HEK293 (cell line): ENCODE data around the gene PDZRN3.

ENCODE experiments used
- CTCF ChIA-PET: fragments of 350-600 bp; formaldehyde crosslinking; extraction: SDS; loops from one replicate; lab custom pipeline; 2021; ENCODE audit warnings: antibody characterized with exemption; lab: Yijun Ruan, JAX
- POLR2A ChIA-PET: fragments of 300-600 bp; formaldehyde crosslinking; extraction: SDS; loops from one replicate; lab custom pipeline; 2020; ENCODE audit warnings: antibody characterized with exemption, inconsistent platforms; lab: Yijun Ruan, JAX
- H3K27ac ChIP-seq: fragments of 200-500 bp; sonication (Bioruptor generic); 2 replicates; pipeline ENCODE4 v1.5.1; 2014; ENCODE audit warnings: low read depth, low read length, control low read depth, inconsistent platforms; ENCODE audit errors: extremely low read depth
- H3K36me3 ChIP-seq, 2 experiments: fragments of 200-500 bp in 1 of 2; sonication (Bioruptor generic) in 1 of 2; 1 replicate in 1 of 2; 2 replicates in 1 of 2; pipeline ENCODE4 v1.5.1; 2014 to 2017; ENCODE audit warnings: inconsistent platforms in 2 of 2, low read length in 2 of 2; ENCODE audit not compliant: control insufficient read depth in 2 of 2, insufficient read depth in 1 of 2
- H3K4me1 ChIP-seq: fragments of 200-500 bp; sonication (Bioruptor generic); 2 replicates; pipeline ENCODE4 v1.5.1; 2014; ENCODE audit warnings: mild to moderate bottlenecking, low read length, inconsistent platforms; ENCODE audit not compliant: control insufficient read depth, insufficient read depth
- H3K4me3 ChIP-seq: 2 replicates; pipeline ENCODE4 v1.5.1; 2011; ENCODE audit warnings: low read depth, mild to moderate bottlenecking, control low read depth, low read length, moderate library complexity
- H3K9me3 ChIP-seq: fragments of 200-500 bp; sonication (Bioruptor generic); 2 replicates; pipeline ENCODE4 v1.5.1; 2014; ENCODE audit warnings: low read depth, low read length, inconsistent platforms; ENCODE audit not compliant: control insufficient read depth, insufficient read depth
- FEZF1 ChIP-seq: fragments of 450-650 bp; formaldehyde crosslinking; IDR thresholded peaks from 2 replicates; pipeline ENCODE4 v1.5.1; 2016; ENCODE audit warnings: missing biosample characterization, missing genetic modification characterization
- GFI1B ChIP-seq: fragments of 450-650 bp; formaldehyde crosslinking; IDR thresholded peaks from 2 replicates; pipeline ENCODE4 v1.5.1; 2016; ENCODE audit warnings: missing biosample characterization, missing genetic modification characterization
- HOXD13 ChIP-seq: sonication (generic); formaldehyde crosslinking; IDR thresholded peaks from 2 replicates; pipeline ENCODE4 v1.8.0; 2022; ENCODE audit warnings: missing genetic modification reagents, borderline replicate concordance
- MZF1 ChIP-seq: fragments of 450-650 bp; formaldehyde crosslinking; IDR thresholded peaks from 2 replicates; pipeline ENCODE4 v1.5.1; 2017; ENCODE audit warnings: missing biosample characterization, missing genetic modification characterization, borderline replicate concordance
- OSR2 ChIP-seq: fragments of 450-650 bp; formaldehyde crosslinking; IDR thresholded peaks from 2 replicates; pipeline ENCODE4 v1.5.1; 2016; ENCODE audit warnings: missing biosample characterization, missing genetic modification characterization
- REPIN1 ChIP-seq: fragments of 450-650 bp; formaldehyde crosslinking; IDR thresholded peaks from 2 replicates; pipeline ENCODE4 v1.5.1; 2017; ENCODE audit warnings: missing biosample characterization, missing genetic modification characterization, low read depth
- SP3 ChIP-seq: fragments of 450-650 bp; formaldehyde crosslinking; IDR thresholded peaks from 2 replicates; pipeline ENCODE4 v1.5.1; 2016; ENCODE audit warnings: missing biosample characterization, missing genetic modification characterization
- TRIM28 ChIP-seq: IDR thresholded peaks from 2 replicates; pipeline ENCODE4 v1.6.1; 2011; ENCODE audit warnings: low read length, control low read depth, borderline replicate concordance
- ZBTB21 ChIP-seq: fragments of 450-650 bp; formaldehyde crosslinking; IDR thresholded peaks from 2 replicates; pipeline ENCODE4 v1.5.1; 2017; ENCODE audit warnings: missing biosample characterization, missing genetic modification characterization
- ZIC2 ChIP-seq: fragments of 450-650 bp; formaldehyde crosslinking; IDR thresholded peaks from 2 replicates; pipeline ENCODE4 v1.5.1; 2016; ENCODE audit warnings: missing biosample characterization, missing genetic modification characterization
- ZNF155 ChIP-seq: fragments of 450-650 bp; formaldehyde crosslinking; IDR thresholded peaks from 2 replicates; pipeline ENCODE4 v1.5.1; 2016; ENCODE audit warnings: missing biosample characterization, missing genetic modification characterization
- ZNF184 ChIP-seq: fragments of 450-650 bp; IDR thresholded peaks from 2 replicates; pipeline ENCODE4 v1.5.1; 2018; ENCODE audit warnings: missing biosample characterization, mild to moderate bottlenecking, missing genetic modification characterization
- ZNF214 ChIP-seq: fragments of 450-650 bp; formaldehyde crosslinking; IDR thresholded peaks from 2 replicates; pipeline ENCODE4 v1.5.1; 2017; ENCODE audit warnings: missing biosample characterization, mild to moderate bottlenecking, missing genetic modification characterization, borderline replicate concordance
- ZNF24 ChIP-seq: fragments of 450-650 bp; formaldehyde crosslinking; IDR thresholded peaks from 2 replicates; pipeline ENCODE4 v1.5.1; 2016; ENCODE audit warnings: missing biosample characterization, missing genetic modification characterization
- ZNF266 ChIP-seq: fragments of 450-650 bp; formaldehyde crosslinking; IDR thresholded peaks from 2 replicates; pipeline ENCODE4 v1.5.1; 2016; ENCODE audit warnings: missing biosample characterization, missing genetic modification characterization, low read depth
- ZNF394 ChIP-seq: fragments of 450-650 bp; formaldehyde crosslinking; IDR thresholded peaks from 2 replicates; pipeline ENCODE4 v1.5.1; 2016; ENCODE audit warnings: missing biosample characterization, missing genetic modification characterization, mild to moderate bottlenecking, moderate library complexity, borderline replicate concordance
- ZNF433 ChIP-seq: fragments of 450-650 bp; formaldehyde crosslinking; IDR thresholded peaks from 2 replicates; pipeline ENCODE4 v1.5.1; 2016; ENCODE audit warnings: missing biosample characterization, missing genetic modification characterization, low read depth
- ZNF48 ChIP-seq: fragments of 450-650 bp; formaldehyde crosslinking; IDR thresholded peaks from 2 replicates; pipeline ENCODE4 v1.5.1; 2016; ENCODE audit warnings: missing biosample characterization, missing genetic modification characterization
- ZNF510 ChIP-seq: fragments of 450-650 bp; formaldehyde crosslinking; IDR thresholded peaks from 2 replicates; pipeline ENCODE4 v1.5.1; 2018; ENCODE audit warnings: mild to moderate bottlenecking, missing genetic modification characterization, missing biosample characterization; ENCODE audit not compliant: insufficient replicate concordance
- ZNF521 ChIP-seq: fragments of 450-650 bp; formaldehyde crosslinking; IDR thresholded peaks from 2 replicates; pipeline ENCODE4 v1.5.1; 2017; ENCODE audit warnings: missing biosample characterization, mild to moderate bottlenecking, missing genetic modification characterization
- ZNF560 ChIP-seq: fragments of 450-650 bp; formaldehyde crosslinking; IDR thresholded peaks from 2 replicates; pipeline ENCODE4 v1.5.1; 2017; ENCODE audit warnings: missing biosample characterization, missing genetic modification characterization, borderline replicate concordance
- ZNF623 ChIP-seq: fragments of 450-650 bp; formaldehyde crosslinking; IDR thresholded peaks from 2 replicates; pipeline ENCODE4 v1.5.1; 2016; ENCODE audit warnings: missing biosample characterization, missing genetic modification characterization
- ZNF629 ChIP-seq: fragments of 450-650 bp; formaldehyde crosslinking; IDR thresholded peaks from 2 replicates; pipeline ENCODE4 v1.5.1; 2017; ENCODE audit warnings: missing biosample characterization, missing genetic modification characterization
- ZNF791 ChIP-seq: fragments of 450-650 bp; formaldehyde crosslinking; IDR thresholded peaks from 2 replicates; pipeline ENCODE4 v1.5.1; 2016; ENCODE audit warnings: missing biosample characterization, missing genetic modification characterization
- ZSCAN23 ChIP-seq: fragments of 450-650 bp; formaldehyde crosslinking; IDR thresholded peaks from 2 replicates; pipeline ENCODE4 v1.5.1; 2016; ENCODE audit warnings: missing biosample characterization, missing genetic modification characterization
- ZSCAN30 ChIP-seq: fragments of 450-650 bp; IDR thresholded peaks from 2 replicates; pipeline ENCODE4 v1.5.1; 2018; ENCODE audit warnings: missing biosample characterization, mild to moderate bottlenecking, missing genetic modification characterization, moderate library complexity
- TF ChIP-seq, protein P1 (sequence below): fragments of 450-650 bp; formaldehyde crosslinking; conservative IDR thresholded peaks from 2 replicates; pipeline ENCODE4 v1.5.1; 2016; ENCODE audit warnings: low read depth, missing biosample characterization, missing genetic modification characterization
- TF ChIP-seq, protein P2 (sequence below): fragments of 450-650 bp; formaldehyde crosslinking; IDR thresholded peaks from 2 replicates; pipeline ENCODE4 v1.5.1; 2016; ENCODE audit warnings: missing biosample characterization, missing genetic modification characterization
- TF ChIP-seq, protein P3 (sequence below): fragments of 450-650 bp; formaldehyde crosslinking; IDR thresholded peaks from 2 replicates; pipeline ENCODE4; 2016; ENCODE audit warnings: missing biosample characterization, missing genetic modification characterization
- TF ChIP-seq, protein P4 (sequence below): fragments of 450-650 bp; formaldehyde crosslinking; IDR thresholded peaks from 2 replicates; pipeline ENCODE4 v1.5.1; 2016; ENCODE audit warnings: missing biosample characterization, missing genetic modification characterization

PDZRN3 gene

DNA sequence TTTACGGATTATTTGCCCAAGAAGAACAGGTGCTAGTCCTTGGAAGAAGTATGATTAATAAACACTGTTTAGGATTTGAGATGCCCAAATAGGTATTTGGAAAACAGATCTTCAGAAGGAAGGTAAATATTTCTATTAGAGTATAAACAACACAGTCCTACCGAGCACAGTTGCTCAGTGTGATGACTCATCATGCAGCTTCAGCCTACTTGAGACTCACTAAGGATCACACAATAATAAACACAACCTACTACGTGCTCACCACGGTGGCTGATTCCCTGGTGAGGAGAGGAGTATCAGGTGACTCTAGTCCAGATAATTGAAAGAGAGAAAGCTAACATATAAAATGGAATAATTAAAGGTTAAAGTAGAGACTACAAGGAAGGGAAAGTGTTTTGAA, 72.0 kb downstream of the PDZRN3 start:
- Histone ChIP-seq H3K4me1 (no peaks in the 10 kb centered on the region; the same call in 1 of the 2 replicates), H3K4me3 (no peak overlapping the region), H3K36me3 (no peaks in the 10 kb centered on the region), H3K27ac (no peak overlapping the region), H3K9me3 (no peaks in the 10 kb centered on the region)
- ChIA-PET POLR2A (interaction anchor here (0.7 kb wide), 1 partner anchor 53 kb away, joined by 3 read pairs; no protein-coding TSS in a partner anchor), CTCF (no interaction called here)
- TF ChIP-seq REPIN1 = no peak
- TF ChIP-seq ZNF48 = no peak
- no peak for TF ChIP-seq ZNF184 (tag by site-specific recombination)
- no peak for TF ChIP-seq SP3 (tag by site-specific recombination)
- TF ChIP-seq ZIC2 (tag by site-specific recombination) = peak; percentile 64
- no peak for TF ChIP-seq ZNF214 (tag by site-specific recombination)
- no peak for TF ChIP-seq ZSCAN23 (tag by site-specific recombination)
- TF ChIP-seq ZNF521 (tag by site-specific recombination) = no peak
- TF ChIP-seq TRIM28 = no peak; the same call in 1 of the 2 replicates
- TF ChIP-seq ZNF24 (tag by site-specific recombination) = 0 out of 2 replicates have a peak, but pooled peaks have one; percentile 35
- no peak for TF ChIP-seq MZF1
- TF ChIP-seq ZNF623 (tag by site-specific recombination) = no peak
- TF ChIP-seq ZNF791 (tag by site-specific recombination) = no peak
- TF ChIP-seq ZSCAN30 = no peak
- no peak for TF ChIP-seq FEZF1 (tag by site-specific recombination)
- peak; percentile 33 for TF ChIP-seq OSR2 (tag by site-specific recombination)
- TF ChIP-seq, protein P1, sequence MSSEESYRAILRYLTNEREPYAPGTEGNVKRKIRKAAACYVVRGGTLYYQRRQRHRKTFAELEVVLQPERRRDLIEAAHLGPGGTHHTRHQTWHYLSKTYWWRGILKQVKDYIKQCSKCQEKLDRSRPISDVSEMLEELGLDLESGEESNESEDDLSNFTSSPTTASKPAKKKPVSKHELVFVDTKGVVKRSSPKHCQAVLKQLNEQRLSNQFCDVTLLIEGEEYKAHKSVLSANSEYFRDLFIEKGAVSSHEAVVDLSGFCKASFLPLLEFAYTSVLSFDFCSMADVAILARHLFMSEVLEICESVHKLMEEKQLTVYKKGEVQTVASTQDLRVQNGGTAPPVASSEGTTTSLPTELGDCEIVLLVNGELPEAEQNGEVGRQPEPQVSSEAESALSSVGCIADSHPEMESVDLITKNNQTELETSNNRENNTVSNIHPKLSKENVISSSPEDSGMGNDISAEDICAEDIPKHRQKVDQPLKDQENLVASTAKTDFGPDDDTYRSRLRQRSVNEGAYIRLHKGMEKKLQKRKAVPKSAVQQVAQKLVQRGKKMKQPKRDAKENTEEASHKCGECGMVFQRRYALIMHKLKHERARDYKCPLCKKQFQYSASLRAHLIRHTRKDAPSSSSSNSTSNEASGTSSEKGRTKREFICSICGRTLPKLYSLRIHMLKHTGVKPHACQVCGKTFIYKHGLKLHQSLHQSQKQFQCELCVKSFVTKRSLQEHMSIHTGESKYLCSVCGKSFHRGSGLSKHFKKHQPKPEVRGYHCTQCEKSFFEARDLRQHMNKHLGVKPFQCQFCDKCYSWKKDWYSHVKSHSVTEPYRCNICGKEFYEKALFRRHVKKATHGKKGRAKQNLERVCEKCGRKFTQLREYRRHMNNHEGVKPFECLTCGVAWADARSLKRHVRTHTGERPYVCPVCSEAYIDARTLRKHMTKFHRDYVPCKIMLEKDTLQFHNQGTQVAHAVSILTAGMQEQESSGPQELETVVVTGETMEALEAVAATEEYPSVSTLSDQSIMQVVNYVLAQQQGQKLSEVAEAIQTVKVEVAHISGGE (tag by site-specific recombination) = no peak
- no peak for TF ChIP-seq ZNF394 (tag by site-specific recombination)
- no peak for TF ChIP-seq ZNF510 (tag by site-specific recombination)
- TF ChIP-seq, protein P2, sequence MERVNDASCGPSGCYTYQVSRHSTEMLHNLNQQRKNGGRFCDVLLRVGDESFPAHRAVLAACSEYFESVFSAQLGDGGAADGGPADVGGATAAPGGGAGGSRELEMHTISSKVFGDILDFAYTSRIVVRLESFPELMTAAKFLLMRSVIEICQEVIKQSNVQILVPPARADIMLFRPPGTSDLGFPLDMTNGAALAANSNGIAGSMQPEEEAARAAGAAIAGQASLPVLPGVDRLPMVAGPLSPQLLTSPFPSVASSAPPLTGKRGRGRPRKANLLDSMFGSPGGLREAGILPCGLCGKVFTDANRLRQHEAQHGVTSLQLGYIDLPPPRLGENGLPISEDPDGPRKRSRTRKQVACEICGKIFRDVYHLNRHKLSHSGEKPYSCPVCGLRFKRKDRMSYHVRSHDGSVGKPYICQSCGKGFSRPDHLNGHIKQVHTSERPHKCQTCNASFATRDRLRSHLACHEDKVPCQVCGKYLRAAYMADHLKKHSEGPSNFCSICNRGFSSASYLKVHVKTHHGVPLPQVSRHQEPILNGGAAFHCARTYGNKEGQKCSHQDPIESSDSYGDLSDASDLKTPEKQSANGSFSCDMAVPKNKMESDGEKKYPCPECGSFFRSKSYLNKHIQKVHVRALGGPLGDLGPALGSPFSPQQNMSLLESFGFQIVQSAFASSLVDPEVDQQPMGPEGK (tag by site-specific recombination) = no peak
- TF ChIP-seq ZNF629 (tag by site-specific recombination) = 0 out of 2 replicates have a peak, but pooled peaks have one; percentile 15
- TF ChIP-seq HOXD13 (CRISPR knock-in tag) = no peak
- TF ChIP-seq, protein P3, sequence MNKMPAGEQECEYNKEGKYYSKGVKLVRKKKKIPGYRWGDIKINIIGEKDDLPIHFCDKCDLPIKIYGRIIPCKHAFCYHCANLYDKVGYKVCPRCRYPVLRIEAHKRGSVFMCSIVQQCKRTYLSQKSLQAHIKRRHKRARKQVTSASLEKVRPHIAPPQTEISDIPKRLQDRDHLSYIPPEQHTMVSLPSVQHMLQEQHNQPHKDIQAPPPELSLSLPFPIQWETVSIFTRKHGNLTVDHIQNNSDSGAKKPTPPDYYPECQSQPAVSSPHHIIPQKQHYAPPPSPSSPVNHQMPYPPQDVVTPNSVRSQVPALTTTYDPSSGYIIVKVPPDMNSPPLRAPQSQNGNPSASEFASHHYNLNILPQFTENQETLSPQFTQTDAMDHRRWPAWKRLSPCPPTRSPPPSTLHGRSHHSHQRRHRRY = no peak
- TF ChIP-seq ZNF155 (tag by site-specific recombination) = no peak
- TF ChIP-seq, protein P4, sequence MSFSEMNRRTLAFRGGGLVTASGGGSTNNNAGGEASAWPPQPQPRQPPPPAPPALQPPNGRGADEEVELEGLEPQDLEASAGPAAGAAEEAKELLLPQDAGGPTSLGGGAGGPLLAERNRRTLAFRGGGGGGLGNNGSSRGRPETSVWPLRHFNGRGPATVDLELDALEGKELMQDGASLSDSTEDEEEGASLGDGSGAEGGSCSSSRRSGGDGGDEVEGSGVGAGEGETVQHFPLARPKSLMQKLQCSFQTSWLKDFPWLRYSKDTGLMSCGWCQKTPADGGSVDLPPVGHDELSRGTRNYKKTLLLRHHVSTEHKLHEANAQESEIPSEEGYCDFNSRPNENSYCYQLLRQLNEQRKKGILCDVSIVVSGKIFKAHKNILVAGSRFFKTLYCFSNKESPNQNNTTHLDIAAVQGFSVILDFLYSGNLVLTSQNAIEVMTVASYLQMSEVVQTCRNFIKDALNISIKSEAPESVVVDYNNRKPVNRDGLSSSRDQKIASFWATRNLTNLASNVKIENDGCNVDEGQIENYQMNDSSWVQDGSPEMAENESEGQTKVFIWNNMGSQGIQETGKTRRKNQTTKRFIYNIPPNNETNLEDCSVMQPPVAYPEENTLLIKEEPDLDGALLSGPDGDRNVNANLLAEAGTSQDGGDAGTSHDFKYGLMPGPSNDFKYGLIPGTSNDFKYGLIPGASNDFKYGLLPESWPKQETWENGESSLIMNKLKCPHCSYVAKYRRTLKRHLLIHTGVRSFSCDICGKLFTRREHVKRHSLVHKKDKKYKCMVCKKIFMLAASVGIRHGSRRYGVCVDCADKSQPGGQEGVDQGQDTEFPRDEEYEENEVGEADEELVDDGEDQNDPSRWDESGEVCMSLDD (tag by site-specific recombination) = no peak
- TF ChIP-seq GFI1B (tag by site-specific recombination) = no peak
- TF ChIP-seq ZNF266 = no peak
- TF ChIP-seq ZNF560 (tag by site-specific recombination) = no peak
- no peak for TF ChIP-seq ZBTB21 (tag by site-specific recombination)
- no peak for TF ChIP-seq ZNF433
